NCI-H1048 (cell line): ENCODE data around the gene CCSER2.
A peak's percentile ranks its signal among the peaks of the same experiment; 100 is the strongest.
"Not testable (repeated sequence)": the region's sequence is repeated elsewhere in the genome, so short reads cannot be mapped to it uniquely, and the experiment has no call there.

Source experiments
- DNase-seq: peaks from one replicate; lab custom pipeline; 2025; lab: John Stamatoyannopoulos, UW

Gene CCSER2

GRCh38 chr10:84347575-84348002 lies 19.2 kb downstream of the CCSER2 start:
- not testable (repeated sequence) for DNase-seq

- no peak for DNase-seq
Measured at GRCh38 chr10:84348447-84348846, 20.1 kb downstream of the CCSER2 start.

GRCh38 chr10:84348860-84349259 lies 20.5 kb downstream of the CCSER2 start:
- DNase-seq: no peak

GRCh38 chr10:84352251-84352842 lies 24.0 kb downstream of the CCSER2 start:
- peak; percentile 1 for DNase-seq

- DNase-seq: no peak
Measured at GRCh38 chr10:84353052-84353803, 24.8 kb downstream of the CCSER2 start.

GRCh38 chr10:84354623-84355022 lies 26.2 kb downstream of the CCSER2 start:
- no peak for DNase-seq

GRCh38 chr10:84355106-84355505 lies 26.7 kb downstream of the CCSER2 start:
- no peak for DNase-seq

GRCh38 chr10:84356928-84357327 lies 28.5 kb downstream of the CCSER2 start:
- DNase-seq: no peak

- no peak for DNase-seq
Measured at GRCh38 chr10:84358743-84359142, 30.4 kb downstream of the CCSER2 start.

GRCh38 chr10:84360637-84361365 lies 32.4 kb downstream of the CCSER2 start:
- DNase-seq: no peak

GRCh38 chr10:84365335-84365881 lies 37.0 kb downstream of the CCSER2 start:
- DNase-seq: no peak

- no peak for DNase-seq
Measured at GRCh38 chr10:84366041-84366440, 37.7 kb downstream of the CCSER2 start.

- DNase-seq: no peak
Measured at GRCh38 chr10:84367256-84367655, 38.9 kb downstream of the CCSER2 start.

- DNase-seq: no peak
Measured at GRCh38 chr10:84368828-84369227, 40.4 kb downstream of the CCSER2 start.

GRCh38 chr10:84370283-84370682 lies 41.9 kb downstream of the CCSER2 start:
- DNase-seq: no peak

GRCh38 chr10:84371944-84372343 lies 43.6 kb downstream of the CCSER2 start:
- DNase-seq: no peak

- DNase-seq: no peak
Measured at GRCh38 chr10:84373000-84373399, 44.6 kb downstream of the CCSER2 start.

GRCh38 chr10:84374455-84374854 lies 46.1 kb downstream of the CCSER2 start:
- no peak for DNase-seq

GRCh38 chr10:84375011-84375410 lies 46.6 kb downstream of the CCSER2 start:
- peak; percentile 9 for DNase-seq

- no peak for DNase-seq
Measured at GRCh38 chr10:84375881-84376280, 47.5 kb downstream of the CCSER2 start.

GRCh38 chr10:84388148-84388547 lies 59.8 kb downstream of the CCSER2 start:
- no peak for DNase-seq

- DNase-seq: no peak
Measured at GRCh38 chr10:84390364-84390763, 62.0 kb downstream of the CCSER2 start.

- no peak for DNase-seq
Measured at GRCh38 chr10:84391326-84391725, 62.9 kb downstream of the CCSER2 start.
